CD4-positive, alpha-beta T cell treated with Interleukin-1 beta for 1 hour (primary cell): Measurements from ENCODE around the gene RNASE8.

Experiments
- DNase-seq, 2 donors: peaks; one replicate each; pipeline ENCODE4 v3.0.0-alpha.2; 2020 to 2022

The RNASE8 gene

GRCh38 chr14:21054123-21054767, 3.4 kb upstream of the RNASE8 start:
- no peak for DNase-seq

DNA sequence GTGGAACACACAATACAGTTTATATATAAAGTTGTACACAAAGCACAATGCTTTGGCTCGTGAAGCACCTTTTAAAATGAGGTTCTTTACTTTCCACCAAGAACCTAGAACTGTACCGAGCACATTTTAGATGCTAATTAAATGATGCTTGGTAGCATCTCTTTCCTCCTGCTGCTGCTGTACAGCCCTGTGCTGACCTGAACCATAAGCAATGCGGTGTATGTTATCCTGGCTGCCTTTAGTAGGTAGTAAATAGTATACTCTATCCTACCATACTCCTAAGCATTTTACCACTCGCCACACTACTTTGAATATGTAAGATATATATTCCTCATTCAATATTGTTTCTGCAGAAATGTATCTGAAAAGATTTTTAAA, 2.9 kb upstream of the RNASE8 start:
- no peak for DNase-seq

- no peak for DNase-seq
Measured at GRCh38 chr14:21055432-21056117, 2.0 kb upstream of the RNASE8 start.

- no peak for DNase-seq
Measured at GRCh38 chr14:21056520-21057163, 980 bp upstream of the RNASE8 start.

DNA sequence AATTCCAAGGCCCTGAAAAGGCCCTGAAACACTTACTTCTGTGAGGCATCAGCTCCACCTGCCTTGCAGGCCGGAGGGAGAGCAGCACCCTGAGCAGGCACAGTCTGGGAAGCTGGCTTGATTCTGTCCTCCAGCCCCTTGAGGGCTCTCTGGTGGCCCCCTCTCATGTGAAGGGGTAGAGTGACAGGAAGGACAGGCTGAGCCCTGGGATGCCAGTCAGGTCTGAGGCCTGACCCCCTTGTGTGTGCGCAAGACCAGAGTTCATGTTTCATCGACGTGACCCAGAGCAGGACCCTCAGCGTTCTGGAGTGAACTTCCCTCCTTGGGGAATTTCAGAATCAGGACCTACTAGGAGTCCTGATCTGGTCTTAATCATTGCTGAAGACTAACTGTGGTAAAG, 1.3 kb downstream of the RNASE8 start:
- no peak for DNase-seq

GRCh38 chr14:21059842-21060613, 2.4 kb downstream of the RNASE8 start:
- DNase-seq: no peak

GRCh38 chr14:21060614-21061346, 3.2 kb downstream of the RNASE8 start:
- DNase-seq: no peak

DNA sequence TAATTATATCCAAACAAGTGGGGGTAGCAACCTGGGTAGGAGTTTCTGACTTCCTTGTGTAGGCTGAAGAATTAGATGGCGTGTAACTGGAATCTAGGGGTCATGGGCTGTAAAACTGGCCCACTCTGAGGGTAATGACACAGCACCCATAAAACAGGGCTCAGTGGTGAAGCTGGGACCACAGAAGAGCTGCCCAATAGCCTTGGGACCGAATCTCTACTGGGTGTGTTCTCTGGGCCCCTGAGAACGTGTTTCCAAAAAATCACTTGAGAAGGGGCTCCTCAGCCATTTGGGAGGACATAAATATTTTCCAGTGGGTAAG, 3.7 kb downstream of the RNASE8 start:
- no peak for DNase-seq

DNA sequence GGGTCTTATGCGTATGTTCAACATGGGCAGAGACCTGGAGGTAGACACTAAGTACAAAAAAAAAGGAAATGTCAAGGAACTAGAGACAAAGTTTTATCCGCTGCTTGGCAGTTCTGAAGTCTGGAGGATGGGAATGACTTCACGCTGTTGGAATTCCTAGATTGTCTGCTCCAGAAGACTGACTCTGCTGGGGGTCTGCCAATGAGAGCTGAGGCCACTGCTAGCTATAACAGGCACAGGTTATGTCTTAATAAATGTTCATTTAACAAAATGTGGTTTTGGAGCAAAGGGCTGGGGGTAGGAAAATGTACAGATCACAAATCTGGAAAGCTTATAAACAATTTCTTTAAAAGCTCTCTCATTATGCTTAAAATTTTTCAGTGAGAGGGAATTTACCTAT, 5.9 kb downstream of the RNASE8 start:
- DNase-seq: no peak

GRCh38 chr14:21066882-21067502, 9.4 kb downstream of the RNASE8 start:
- peak in 1 of 2 donors; percentile 39 for DNase-seq

DNA sequence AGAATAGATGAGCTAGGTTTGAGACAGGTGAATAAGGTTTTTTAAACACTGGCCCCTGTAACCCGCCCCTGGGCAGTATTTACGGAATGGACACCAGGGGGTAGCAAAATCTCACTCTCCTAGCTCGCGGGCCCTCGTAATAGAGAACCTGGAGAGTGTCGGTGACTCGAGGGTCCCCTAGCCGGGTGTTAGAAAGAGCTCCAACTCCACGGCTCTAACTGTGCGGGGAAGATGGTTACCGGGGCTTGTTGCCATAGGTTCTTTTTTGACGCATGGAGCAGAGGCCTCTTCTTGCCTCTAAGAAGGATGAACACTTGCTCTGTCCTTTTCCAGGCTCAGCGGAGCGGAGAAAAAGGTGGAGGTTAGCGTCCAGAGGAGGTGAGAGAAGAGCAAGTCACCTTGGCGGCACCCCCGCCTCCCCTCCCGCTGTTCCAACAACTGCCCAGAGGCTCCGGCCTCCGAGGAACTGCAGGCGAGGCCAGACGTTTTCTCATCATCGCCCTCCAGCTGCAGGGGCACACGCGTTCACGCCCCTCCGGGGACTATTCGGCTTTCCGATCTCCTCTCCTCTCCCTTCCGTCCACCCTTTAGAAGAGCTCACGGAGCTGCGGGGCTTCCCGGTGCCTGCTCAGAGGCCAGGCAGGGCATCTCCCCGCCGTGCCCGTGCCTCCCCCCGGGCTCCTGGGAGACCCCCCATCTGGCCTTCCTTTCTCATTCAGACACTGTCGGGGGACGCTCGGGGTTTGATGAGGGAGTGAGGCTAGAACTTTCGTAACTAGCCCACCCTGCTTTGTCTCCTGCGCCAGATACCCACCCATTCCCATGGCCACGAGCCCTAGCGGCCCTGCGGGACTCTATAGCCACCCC, 11.1 kb downstream of the RNASE8 start:
- DNase-seq: peak; percentile 70 to 76

DNA sequence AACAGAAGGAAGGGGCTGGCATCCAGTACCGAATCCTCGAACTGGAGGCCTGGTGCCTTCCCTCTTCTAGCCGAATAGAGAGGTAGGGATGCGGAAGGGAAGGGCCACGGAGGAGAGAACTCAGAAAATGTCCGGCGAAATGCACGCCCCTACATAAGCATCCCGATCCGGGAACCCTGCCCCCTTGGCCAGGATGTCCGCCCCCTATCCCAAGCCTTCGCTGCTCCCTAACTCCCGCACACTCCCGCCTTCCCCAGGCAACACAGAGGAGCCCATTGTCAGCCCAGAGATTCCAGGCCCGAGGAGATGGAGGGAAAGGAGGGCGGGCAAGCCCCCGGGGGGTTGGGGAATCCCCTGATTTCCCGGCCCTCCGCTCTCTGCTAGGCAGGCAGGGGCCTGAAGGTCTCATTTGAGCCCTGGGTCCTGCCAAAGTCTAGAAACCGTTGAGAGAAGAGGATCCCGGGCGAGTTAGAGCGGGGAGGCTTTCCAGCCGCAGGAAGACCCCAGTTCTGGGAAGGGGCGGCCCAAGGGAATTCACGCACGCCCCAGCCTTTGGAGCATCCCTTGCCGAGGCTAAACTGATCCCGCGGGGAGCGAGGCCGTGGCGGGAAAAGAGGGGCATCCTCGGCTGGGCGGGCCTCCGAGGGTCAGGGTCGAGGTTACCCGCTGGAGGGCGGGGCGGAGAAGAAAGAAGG, 11.9 kb downstream of the RNASE8 start:
- peak in 1 of 2 donors; percentile 45 for DNase-seq

DNA sequence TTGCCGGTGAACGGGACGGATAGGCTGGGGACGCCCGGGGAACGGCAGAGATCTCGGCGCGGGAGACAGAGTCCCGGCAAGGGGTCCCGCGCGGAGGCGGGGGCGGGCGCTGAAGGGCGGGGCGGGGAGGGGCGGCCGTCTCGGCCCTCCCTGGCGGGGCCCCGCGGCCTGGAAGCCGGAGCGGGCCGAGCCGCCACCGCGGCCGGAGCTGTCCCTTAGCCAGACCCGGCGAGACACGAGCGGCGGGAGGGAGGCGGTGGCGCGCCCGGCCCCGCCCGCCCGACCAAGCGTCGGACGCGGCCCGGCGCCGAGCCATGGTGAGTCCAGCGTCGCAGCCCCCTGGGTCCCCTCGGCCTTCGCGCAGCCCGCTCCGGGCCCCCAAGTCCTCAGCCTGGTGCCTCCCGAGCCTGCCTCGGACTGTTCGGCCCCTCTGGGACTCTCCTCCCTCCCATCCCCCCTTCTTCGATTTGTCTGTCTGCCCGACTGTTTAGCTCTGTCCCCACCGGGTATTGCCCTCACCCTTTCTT, 12.5 kb downstream of the RNASE8 start, which contains the start of gene ARHGEF40:
Gene ARHGEF40 (plus strand): TSS at position 222 of the 527 bp plus-strand sequence. CDS start 93 bp downstream, at position 315.
- DNase-seq: peak in 1 of 2 donors; percentile 37

DNA sequence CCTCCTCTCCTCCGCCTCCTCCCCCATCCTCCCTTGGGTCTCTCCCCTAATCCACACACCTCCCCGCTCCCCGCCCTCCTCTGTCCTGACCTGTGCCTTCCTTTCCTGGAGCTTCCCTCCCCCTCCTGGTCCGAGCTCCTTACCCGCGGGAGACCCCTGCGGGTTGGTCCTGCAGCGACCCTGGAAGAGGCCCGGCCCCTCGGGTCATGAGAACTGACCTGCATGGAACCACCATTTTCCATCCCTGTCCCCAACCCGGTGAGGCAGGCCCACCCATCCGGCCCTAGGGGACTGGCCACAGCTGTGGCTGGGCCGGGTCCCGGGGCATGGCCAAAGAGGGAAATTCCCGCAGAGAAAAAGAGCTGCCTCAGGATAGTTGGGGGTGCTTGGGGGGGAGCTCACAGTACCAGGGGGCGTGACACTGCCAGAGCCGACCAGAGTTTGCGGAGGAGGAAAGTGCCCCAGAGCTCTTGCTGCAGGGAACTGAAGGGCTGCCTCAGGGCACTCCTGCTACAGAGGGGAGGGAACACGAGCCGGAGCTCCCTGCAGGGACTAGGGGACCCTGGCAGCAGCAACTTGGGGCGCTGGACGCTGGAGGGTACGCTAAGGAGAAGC, 13.1 kb downstream of the RNASE8 start:
- peak; percentile 28 to 47 for DNase-seq

GRCh38 chr14:21071225-21072030, 13.8 kb downstream of the RNASE8 start:
- DNase-seq: peak; percentile 59 to 80

DNA sequence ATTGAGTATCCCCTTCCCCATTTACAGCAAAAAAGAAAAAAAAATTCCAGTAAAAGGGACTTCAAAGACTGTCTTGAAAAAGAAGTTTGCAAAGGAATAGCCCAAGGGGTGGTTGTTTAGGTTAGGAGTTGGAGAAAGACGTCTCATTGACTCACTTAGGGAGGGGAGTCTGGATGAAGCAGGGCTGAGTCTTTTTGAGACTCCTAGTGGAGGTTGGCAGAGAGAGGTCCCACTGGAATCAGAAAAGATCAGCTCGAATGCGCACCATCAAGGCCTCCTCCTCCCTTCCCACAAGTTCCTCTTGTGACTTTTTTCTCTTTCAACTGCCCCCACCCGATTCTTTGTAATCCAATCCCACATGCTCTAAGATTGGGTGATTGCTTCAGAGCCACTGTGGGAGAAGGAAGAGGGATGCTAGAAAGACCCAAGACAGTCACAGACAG, 14.4 kb downstream of the RNASE8 start:
- DNase-seq: no peak

- DNase-seq: no peak
Measured at GRCh38 chr14:21072781-21073339, 15.2 kb downstream of the RNASE8 start.

DNA sequence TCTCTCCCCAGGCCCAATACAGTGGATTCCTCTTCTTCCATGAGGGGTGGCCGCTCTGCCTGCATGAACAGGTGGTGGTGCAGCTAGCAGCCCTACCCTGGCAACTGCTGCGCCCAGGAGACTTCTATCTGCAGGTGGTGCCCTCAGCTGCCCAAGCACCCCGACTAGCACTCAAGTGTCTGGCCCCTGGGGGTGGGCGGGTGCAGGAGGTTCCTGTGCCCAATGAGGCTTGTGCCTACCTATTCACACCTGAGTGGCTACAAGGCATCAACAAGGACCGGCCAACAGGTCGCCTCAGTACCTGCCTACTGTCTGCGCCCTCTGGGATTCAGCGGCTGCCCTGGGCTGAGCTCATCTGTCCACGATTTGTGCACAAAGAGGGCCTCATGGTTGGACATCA, 16.3 kb downstream of the RNASE8 start:
- DNase-seq: no peak
